Measurements from ENCODE around the gene PITPNM3. TPM values are rescaled to one million over a fixed set of nuclear protein-coding genes. Genes with fewer than 3 reads are reported as not detected.
"Not testable (repeated sequence)": the region's sequence is repeated elsewhere in the genome, so short reads cannot be mapped to it uniquely, and the experiment has no call there.

Gene PITPNM3
- total and polyA plus RNA-seq, 4 donors, result 0.38 to 3.6 (median 1.2) TPM

GRCh38 chr17:6596081-6596480 lies 39.7 kb upstream of the PITPNM3 start:
- Histone ChIP-seq H3K4me1 (ENCODE audit: control insufficient read depth in 1 of 2, insufficient read depth in 2 of 2, low read length in 2 of 2) (no peaks in the 10 kb centered on the region), H3K27ac (ENCODE audit: low read depth in 1 of 2, low read length in 2 of 2) (no peak overlapping the region), H3K9me3 (ENCODE audit: control insufficient read depth, low read length) (no peaks in the 10 kb centered on the region), H3K27me3 (ENCODE audit: control insufficient read depth in 1 of 2, insufficient read depth in 2 of 2, low read length in 1 of 2) (no peaks in the 10 kb centered on the region), H3K36me3 (ENCODE audit: control insufficient read depth in 1 of 2, insufficient read depth in 2 of 2, low read length in 1 of 2) (peaks cover 7 to 10% of the 10 kb centered on the region in 2 donors), H3K4me3 (ENCODE audit: low read length in 2 of 2) (no peak overlapping the region)
- ATAC-seq (ENCODE audit: low FRiP score), result no peak
- intact Hi-C loops (cut with DNase I), result no loop called here
- WGBS, 2 donors, result 92 to 93% methylated on average over 7 of the region's 7 CpGs
- no peak for DNase-seq

- ATAC-seq (ENCODE audit: low FRiP score); H3K27ac ChIP-seq (ENCODE audit: low read depth in 1 of 2, low read length in 2 of 2); H3K4me3 ChIP-seq (ENCODE audit: low read length in 2 of 2); H3K27me3 ChIP-seq (ENCODE audit: control insufficient read depth in 1 of 2, insufficient read depth in 2 of 2, low read length in 1 of 2); H3K9me3 ChIP-seq (ENCODE audit: control insufficient read depth, low read length); DNase-seq; H3K4me1 ChIP-seq (ENCODE audit: control insufficient read depth in 1 of 2, insufficient read depth in 2 of 2, low read length in 2 of 2); intact Hi-C loops (cut with DNase I): not testable (repeated sequence)
- 97 to 98% methylated on average over 14 of the region's 14 CpGs for WGBS, 2 donors
- peaks cover 19 to 23% of the 10 kb centered on the region in 2 donors for H3K36me3 ChIP-seq (ENCODE audit: control insufficient read depth in 1 of 2, insufficient read depth in 2 of 2, low read length in 1 of 2)
These were observed 37.0 kb upstream of the PITPNM3 start for GRCh38 chr17:6593371-6593770.

GRCh38 chr17:6592173-6592572 lies 35.8 kb upstream of the PITPNM3 start:
- H3K27me3 ChIP-seq (ENCODE audit: control insufficient read depth in 1 of 2, insufficient read depth in 2 of 2, low read length in 1 of 2), result no peaks in the 10 kb centered on the region
- DNase-seq (no peak), ATAC-seq (ENCODE audit: low FRiP score) (no peak)
- H3K4me3 ChIP-seq (ENCODE audit: low read length in 2 of 2), result no peak overlapping the region
- H3K9me3 ChIP-seq (ENCODE audit: control insufficient read depth, low read length), result no peaks in the 10 kb centered on the region
- 88 to 91% methylated on average over 6 of the region's 6 CpGs for WGBS, 2 donors
- H3K4me1 ChIP-seq (ENCODE audit: control insufficient read depth in 1 of 2, insufficient read depth in 2 of 2, low read length in 2 of 2), result no peaks in the 10 kb centered on the region
- intact Hi-C loops (cut with DNase I), result no loop called here
- H3K36me3 ChIP-seq (ENCODE audit: control insufficient read depth in 1 of 2, insufficient read depth in 2 of 2, low read length in 1 of 2), result peaks cover 23 to 30% of the 10 kb centered on the region in 2 donors
- H3K27ac ChIP-seq (ENCODE audit: low read depth in 1 of 2, low read length in 2 of 2), result no peak overlapping the region

GRCh38 chr17:6591599-6592158 lies 35.3 kb upstream of the PITPNM3 start:
- Histone ChIP-seq H3K4me1 (ENCODE audit: control insufficient read depth in 1 of 2, insufficient read depth in 2 of 2, low read length in 2 of 2) (no peaks in the 10 kb centered on the region), H3K4me3 (ENCODE audit: low read length in 2 of 2) (no peak overlapping the region), H3K9me3 (ENCODE audit: control insufficient read depth, low read length) (no peaks in the 10 kb centered on the region), H3K27ac (ENCODE audit: low read depth in 1 of 2, low read length in 2 of 2) (no peak overlapping the region), H3K36me3 (ENCODE audit: control insufficient read depth in 1 of 2, insufficient read depth in 2 of 2, low read length in 1 of 2) (peaks cover 23 to 32% of the 10 kb centered on the region in 2 donors), H3K27me3 (ENCODE audit: control insufficient read depth in 1 of 2, insufficient read depth in 2 of 2, low read length in 1 of 2) (no peaks in the 10 kb centered on the region)
- WGBS, 2 donors, result 78 to 82% methylated on average over 7 of the region's 7 CpGs
- intact Hi-C loops (cut with DNase I), result no loop called here
- DNase-seq, result no peak
- no peak for ATAC-seq (ENCODE audit: low FRiP score)

- no peak for ATAC-seq (ENCODE audit: low FRiP score)
- H3K27ac ChIP-seq (ENCODE audit: low read depth in 1 of 2, low read length in 2 of 2), result no peak overlapping the region
- no peaks in the 10 kb centered on the region for H3K4me1 ChIP-seq (ENCODE audit: control insufficient read depth in 1 of 2, insufficient read depth in 2 of 2, low read length in 2 of 2)
- peaks cover 24 to 33% of the 10 kb centered on the region in 2 donors for H3K36me3 ChIP-seq (ENCODE audit: control insufficient read depth in 1 of 2, insufficient read depth in 2 of 2, low read length in 1 of 2)
- intact Hi-C loops (cut with DNase I), result no loop called here
- 92 to 94% methylated on average over 15 of the region's 15 CpGs for WGBS, 2 donors
- no peak overlapping the region for H3K4me3 ChIP-seq (ENCODE audit: low read length in 2 of 2)
- H3K9me3 ChIP-seq (ENCODE audit: control insufficient read depth, low read length), result peaks cover 3% of the 10 kb centered on the region
- H3K27me3 ChIP-seq (ENCODE audit: control insufficient read depth in 1 of 2, insufficient read depth in 2 of 2, low read length in 1 of 2), result no peaks in the 10 kb centered on the region
- DNase-seq, result no peak
These were observed 33.1 kb upstream of the PITPNM3 start for GRCh38 chr17:6589266-6589946.

GRCh38 chr17:6588165-6588564 lies 31.8 kb upstream of the PITPNM3 start:
- peaks cover 23 to 38% of the 10 kb centered on the region in 2 donors for H3K36me3 ChIP-seq (ENCODE audit: control insufficient read depth in 1 of 2, insufficient read depth in 2 of 2, low read length in 1 of 2)
- H3K27ac ChIP-seq (ENCODE audit: low read depth in 1 of 2, low read length in 2 of 2), result no peak overlapping the region
- no peak for DNase-seq
- H3K27me3 ChIP-seq (ENCODE audit: control insufficient read depth in 1 of 2, insufficient read depth in 2 of 2, low read length in 1 of 2), result no peaks in the 10 kb centered on the region
- no peaks in the 10 kb centered on the region for H3K4me1 ChIP-seq (ENCODE audit: control insufficient read depth in 1 of 2, insufficient read depth in 2 of 2, low read length in 2 of 2)
- no peak overlapping the region for H3K4me3 ChIP-seq (ENCODE audit: low read length in 2 of 2)
- WGBS, 2 donors, result 94 to 97% methylated on average over 5 of the region's 5 CpGs
- intact Hi-C loops (cut with DNase I), result no loop called here
- H3K9me3 ChIP-seq (ENCODE audit: control insufficient read depth, low read length), result peaks cover 4% of the 10 kb centered on the region
- no peak for ATAC-seq (ENCODE audit: low FRiP score)

GRCh38 chr17:6587310-6587709 lies 31.0 kb upstream of the PITPNM3 start:
- H3K4me3 ChIP-seq (ENCODE audit: low read length in 2 of 2), result no peak overlapping the region
- ATAC-seq (ENCODE audit: low FRiP score) (no peak), DNase-seq (no peak)
- intact Hi-C loops (cut with DNase I), result no loop called here
- peaks cover 4% of the 10 kb centered on the region for H3K9me3 ChIP-seq (ENCODE audit: control insufficient read depth, low read length)
- H3K27ac ChIP-seq (ENCODE audit: low read depth in 1 of 2, low read length in 2 of 2), result no peak overlapping the region
- no peaks in the 10 kb centered on the region for H3K4me1 ChIP-seq (ENCODE audit: control insufficient read depth in 1 of 2, insufficient read depth in 2 of 2, low read length in 2 of 2)
- 96 to 97% methylated on average over 4 of the region's 4 CpGs for WGBS, 2 donors
- H3K27me3 ChIP-seq (ENCODE audit: control insufficient read depth in 1 of 2, insufficient read depth in 2 of 2, low read length in 1 of 2), result no peaks in the 10 kb centered on the region
- peaks cover 21 to 38% of the 10 kb centered on the region in 2 donors for H3K36me3 ChIP-seq (ENCODE audit: control insufficient read depth in 1 of 2, insufficient read depth in 2 of 2, low read length in 1 of 2)

GRCh38 chr17:6583411-6583810 lies 27.1 kb upstream of the PITPNM3 start:
- peaks cover 4% of the 10 kb centered on the region for H3K9me3 ChIP-seq (ENCODE audit: control insufficient read depth, low read length)
- H3K36me3 ChIP-seq (ENCODE audit: control insufficient read depth in 1 of 2, insufficient read depth in 2 of 2, low read length in 1 of 2), result peaks cover 11 to 21% of the 10 kb centered on the region in 2 donors
- H3K4me1 ChIP-seq (ENCODE audit: control insufficient read depth in 1 of 2, insufficient read depth in 2 of 2, low read length in 2 of 2), result no peaks in the 10 kb centered on the region
- no peak overlapping the region for H3K27ac ChIP-seq (ENCODE audit: low read depth in 1 of 2, low read length in 2 of 2)
- ATAC-seq (ENCODE audit: low FRiP score) (no peak), DNase-seq (no peak)
- no peaks in the 10 kb centered on the region for H3K27me3 ChIP-seq (ENCODE audit: control insufficient read depth in 1 of 2, insufficient read depth in 2 of 2, low read length in 1 of 2)
- H3K4me3 ChIP-seq (ENCODE audit: low read length in 2 of 2), result no peak overlapping the region
- intact Hi-C loops (cut with DNase I), result no loop called here
- 98 to 99% methylated on average over 4 of the region's 4 CpGs for WGBS, 2 donors

- H3K27me3 ChIP-seq (ENCODE audit: control insufficient read depth in 1 of 2, insufficient read depth in 2 of 2, low read length in 1 of 2), result no peaks in the 10 kb centered on the region
- peaks cover 1% of the 10 kb centered on the region for H3K9me3 ChIP-seq (ENCODE audit: control insufficient read depth, low read length)
- intact Hi-C loops (cut with DNase I), result no loop called here
- H3K4me1 ChIP-seq (ENCODE audit: control insufficient read depth in 1 of 2, insufficient read depth in 2 of 2, low read length in 2 of 2), result no peaks in the 10 kb centered on the region
- no peak for ATAC-seq (ENCODE audit: low FRiP score)
- H3K36me3 ChIP-seq (ENCODE audit: control insufficient read depth in 1 of 2, insufficient read depth in 2 of 2, low read length in 1 of 2), result peaks cover 3 to 12% of the 10 kb centered on the region in 2 donors
- no peak overlapping the region for H3K27ac ChIP-seq (ENCODE audit: low read depth in 1 of 2, low read length in 2 of 2)
- no peak for DNase-seq
- H3K4me3 ChIP-seq (ENCODE audit: low read length in 2 of 2), result no peak overlapping the region
- 94% methylated on average over 9 of the region's 9 CpGs for WGBS, 2 donors
These were observed 24.3 kb upstream of the PITPNM3 start for GRCh38 chr17:6580625-6581024.
